Gastrocnemius medialis (tissue), 4 donors: Measurements from ENCODE around the gene FRK. TPM values are rescaled to one million over a fixed set of nuclear protein-coding genes. Genes with fewer than 3 reads are reported as not detected.

Source experiments
- ATAC-seq, 2 donors: fragments of 150-250 bp; one replicate each; pipeline ENCODE4 v1.9.1; 2016
- DNase-seq, 2 donors: peaks; one replicate each; pipeline ENCODE4 v3.0.0-alpha.2; 2019
- H3K27ac ChIP-seq, 4 donors: fragments of 200-600 bp; sonication (generic); 1 replicate in 1 of 4; 2 replicates in 3 of 4; pipeline ENCODE4 v1.5.1; 2016 to 2018; ENCODE audit warnings: mild to moderate bottlenecking in 2 of 4, moderate library complexity in 1 of 4
- H3K27me3 ChIP-seq, 3 donors: fragments of 200-600 bp; sonication (generic) in 2 of 3; 1 replicate in 1 of 3; 2 replicates in 2 of 3; pipeline versions ENCODE4 v1.5.1 to v1.6.0; 2016 to 2019; ENCODE audit warnings: mild to moderate bottlenecking in 1 of 3, moderate library complexity in 1 of 3
- H3K36me3 ChIP-seq, 2 donors: fragments of 200-600 bp; sonication (generic) in 1 of 2; one replicate each; pipeline ENCODE4 v1.5.1; 2017 to 2018
- H3K4me1 ChIP-seq, 2 donors: fragments of 200-600 bp; sonication (generic) in 1 of 2; one replicate each; pipeline ENCODE4 v1.5.1; 2016 to 2017; ENCODE audit warnings: mild to moderate bottlenecking in 2 of 2
- H3K4me3 ChIP-seq, 4 donors: fragments of 200-600 bp; sonication (generic) in 3 of 4; 1 replicate in 1 of 4; 2 replicates in 3 of 4; pipeline ENCODE4 v1.5.1; 2016 to 2019; ENCODE audit warnings: mild to moderate bottlenecking in 2 of 4
- H3K9me3 ChIP-seq, 3 donors: fragments of 200-600 bp; sonication (generic) in 2 of 3; 1 replicate in 1 of 3; 2 replicates in 2 of 3; pipeline ENCODE4 v1.5.1; 2016 to 2019
- CTCF ChIP-seq, 5 experiments: fragments of 450-650 bp in 3 of 5; fragments of 200-600 bp in 2 of 5; sonication (generic) in 2 of 5; IDR thresholded peaks in 4 of 5; conservative IDR thresholded peaks in 1 of 5; 1 replicate in 4 of 5; 2 replicates in 1 of 5; pipeline ENCODE4 v1.5.1; 2016 to 2019; ENCODE audit warnings: antibody characterized with exemption in 5 of 5, mild to moderate bottlenecking in 3 of 5, moderate library complexity in 3 of 5
- POLR2A ChIP-seq, 2 donors: fragments of 450-650 bp; IDR thresholded peaks; one replicate each; pipeline ENCODE4 v1.6.1; 2017; ENCODE audit warnings: antibody characterized with exemption in 2 of 2, mild to moderate bottlenecking in 2 of 2, moderate library complexity in 2 of 2
- in situ Hi-C, 4 donors: fragments of 200-750 bp; cut with MboI; loops; one replicate each; pipeline versions ENCODE4 v1.15.0 to v1.8.0; 2017; ENCODE audit warnings: low sequenced_read_pairs in 4 of 4
- intact Hi-C: fragments of 100-400 bp; cut with DNase I; formaldehyde crosslinking; loops from one replicate; pipeline ENCODE4 v1.15.1; 2023; ENCODE audit warnings: low total_unique reads
- total RNA-seq, 4 donors: library from RNA; depleted of rRNA; stranded (reverse); fragments of >200 nt; gene quantifications; one replicate each; pipeline versions ENCODE4 v1.1.0 to v1.2.3, GENCODE V29; 2016

Gene FRK
- total RNA-seq, 4 donors from 2014 or later, result 1.3 to 4.8 (median 1.7) TPM

GRCh38 chr6:116015561-116015960 is 45.1 kb downstream of the FRK start:
- H3K27ac ChIP-seq, result no peak overlapping the region
- no peaks in the 10 kb centered on the region for H3K27me3 ChIP-seq
- H3K36me3 ChIP-seq, result no peaks in the 10 kb centered on the region
- no peak for ATAC-seq
- no peaks in the 10 kb centered on the region for H3K9me3 ChIP-seq
- H3K4me1 ChIP-seq, result peaks cover 0 to 28% of the 10 kb centered on the region in 2 donors
- intact Hi-C loops, result no loop called here
- no peak overlapping the region for H3K4me3 ChIP-seq
- no peak for DNase-seq
- in situ Hi-C loops, result no loop called here
- TF ChIP-seq POLR2A (IDR thresholded peaks at IDR 0.05) (no peak), CTCF (IDR thresholded peaks at IDR 0.05 in 4 of 5, conservative IDR thresholded peaks at IDR 0.05 in 1 of 5) (no peak)

- H3K9me3 ChIP-seq, result no peaks in the 10 kb centered on the region
- H3K4me1 ChIP-seq, result peaks cover 10 to 37% of the 10 kb centered on the region in 2 donors
- no peak overlapping the region for H3K27ac ChIP-seq
- no peak for TF ChIP-seq POLR2A (IDR thresholded peaks at IDR 0.05)
- no peak for TF ChIP-seq CTCF (IDR thresholded peaks at IDR 0.05 in 4 of 5, conservative IDR thresholded peaks at IDR 0.05 in 1 of 5)
- DNase-seq (no peak), ATAC-seq (no peak)
- no peak overlapping the region for H3K4me3 ChIP-seq
- in situ Hi-C loops, result loop anchor here (5.0 kb wide), 1 partner anchor 84 kb away; no protein-coding TSS in a partner anchor
- H3K27me3 ChIP-seq, result no peaks in the 10 kb centered on the region
- no peaks in the 10 kb centered on the region for H3K36me3 ChIP-seq
- intact Hi-C loops, result no loop called here
Observed at GRCh38 chr6:116012951-116013350, 47.7 kb downstream of the FRK start.

- no peak for DNase-seq
- intact Hi-C loops (no loop called here), in situ Hi-C loops (loop anchor here (5.0 kb wide), 1 partner anchor 85 kb away; no protein-coding TSS in a partner anchor)
- Histone ChIP-seq H3K4me1 (peaks cover 10 to 34% of the 10 kb centered on the region in 2 donors), H3K27me3 (no peaks in the 10 kb centered on the region), H3K9me3 (no peaks in the 10 kb centered on the region), H3K4me3 (no peak overlapping the region), H3K27ac (no peak overlapping the region), H3K36me3 (no peaks in the 10 kb centered on the region)
- TF ChIP-seq POLR2A (IDR thresholded peaks at IDR 0.05) (no peak), CTCF (IDR thresholded peaks at IDR 0.05 in 4 of 5, conservative IDR thresholded peaks at IDR 0.05 in 1 of 5) (no peak)
- no peak for ATAC-seq
Observed at GRCh38 chr6:116012471-116012949, 48.2 kb downstream of the FRK start.

- no peaks in the 10 kb centered on the region for H3K36me3 ChIP-seq
- in situ Hi-C loops (loop anchor here (5.0 kb wide), 1 partner anchor 86 kb away; no protein-coding TSS in a partner anchor), intact Hi-C loops (loop anchor here (1.0 kb wide), 1 partner anchor 90 kb away; no protein-coding TSS in a partner anchor)
- no peak overlapping the region for H3K27ac ChIP-seq
- H3K4me1 ChIP-seq, result peaks cover 10 to 25% of the 10 kb centered on the region in 2 donors
- no peak overlapping the region for H3K4me3 ChIP-seq
- no peak for TF ChIP-seq CTCF (IDR thresholded peaks at IDR 0.05 in 4 of 5, conservative IDR thresholded peaks at IDR 0.05 in 1 of 5)
- no peak for TF ChIP-seq POLR2A (IDR thresholded peaks at IDR 0.05)
- no peaks in the 10 kb centered on the region for H3K9me3 ChIP-seq
- H3K27me3 ChIP-seq, result no peaks in the 10 kb centered on the region
- no peak for DNase-seq
- no peak for ATAC-seq
Observed at GRCh38 chr6:116011520-116011919, 49.2 kb downstream of the FRK start.
